ENCODE data around the gene PAPPA2.

DNA sequence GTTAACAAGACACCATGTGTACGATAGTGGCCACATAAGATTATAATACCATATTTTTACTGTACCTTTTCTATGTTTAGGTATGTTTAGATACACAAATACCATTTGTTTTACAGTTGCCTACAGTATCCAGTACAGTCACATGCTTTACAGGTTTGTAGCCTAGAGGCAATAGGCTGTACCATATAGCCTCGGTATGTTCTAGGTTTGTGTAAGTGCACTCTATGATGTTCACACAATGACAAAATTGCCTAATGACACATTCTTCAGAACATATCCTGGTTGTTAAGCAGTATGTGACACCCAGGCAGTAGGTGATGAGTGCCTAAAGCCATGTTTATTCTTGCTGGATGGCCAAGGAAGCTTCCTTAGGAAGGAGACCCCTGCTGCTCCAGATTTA is 111.8 kb downstream of the PAPPA2 start:
- TF ChIP-seq, protein P1, sequence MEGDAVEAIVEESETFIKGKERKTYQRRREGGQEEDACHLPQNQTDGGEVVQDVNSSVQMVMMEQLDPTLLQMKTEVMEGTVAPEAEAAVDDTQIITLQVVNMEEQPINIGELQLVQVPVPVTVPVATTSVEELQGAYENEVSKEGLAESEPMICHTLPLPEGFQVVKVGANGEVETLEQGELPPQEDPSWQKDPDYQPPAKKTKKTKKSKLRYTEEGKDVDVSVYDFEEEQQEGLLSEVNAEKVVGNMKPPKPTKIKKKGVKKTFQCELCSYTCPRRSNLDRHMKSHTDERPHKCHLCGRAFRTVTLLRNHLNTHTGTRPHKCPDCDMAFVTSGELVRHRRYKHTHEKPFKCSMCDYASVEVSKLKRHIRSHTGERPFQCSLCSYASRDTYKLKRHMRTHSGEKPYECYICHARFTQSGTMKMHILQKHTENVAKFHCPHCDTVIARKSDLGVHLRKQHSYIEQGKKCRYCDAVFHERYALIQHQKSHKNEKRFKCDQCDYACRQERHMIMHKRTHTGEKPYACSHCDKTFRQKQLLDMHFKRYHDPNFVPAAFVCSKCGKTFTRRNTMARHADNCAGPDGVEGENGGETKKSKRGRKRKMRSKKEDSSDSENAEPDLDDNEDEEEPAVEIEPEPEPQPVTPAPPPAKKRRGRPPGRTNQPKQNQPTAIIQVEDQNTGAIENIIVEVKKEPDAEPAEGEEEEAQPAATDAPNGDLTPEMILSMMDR (IDR thresholded peaks at IDR 0.05): no peak
- no peak for TF ChIP-seq POLR2A (IDR thresholded peaks at IDR 0.05)
